HL-60 (cell line): ENCODE results near the gene MNS1.

Experiments
- DNase-seq, 2 experiments: peaks; one replicate each; pipeline ENCODE4 v3.0.0-alpha.2; 2010 to 2020; ENCODE audit warnings: low read depth in 1 of 2, low spot score in 1 of 2
- H3K27ac ChIP-seq: fragments of 250-450 bp; sonication (Bioruptor Pico); replicated peaks from 2 replicates; pipeline ENCODE4 v1.5.1; 2020; ENCODE audit warnings: mild to moderate bottlenecking, moderate library complexity
- H3K27me3 ChIP-seq: fragments of 250-450 bp; sonication (Bioruptor Pico); 2 replicates; pipeline ENCODE4 v1.5.1; 2021; ENCODE audit warnings: mild to moderate bottlenecking, moderate library complexity; ENCODE audit not compliant: insufficient read depth, poor library complexity, severe bottlenecking
- H3K4me3 ChIP-seq: replicated peaks from 2 replicates; pipeline ENCODE4 v1.5.1; 2011; ENCODE audit warnings: mild to moderate bottlenecking, control low read depth, low read length; ENCODE audit not compliant: insufficient read depth
- CTCF ChIP-seq: IDR thresholded peaks from one replicate; pipeline ENCODE4 v1.5.1; 2011; ENCODE audit warnings: low read length, control low read depth, inconsistent platforms; ENCODE audit not compliant: insufficient read depth
- GABPA ChIP-seq: IDR thresholded peaks from 2 replicates; pipeline ENCODE4 v1.6.1; 2012; ENCODE audit warnings: low read depth
- POLR2AphosphoS5 ChIP-seq: IDR thresholded peaks from 2 replicates; pipeline ENCODE4 v1.6.1; 2012; ENCODE audit warnings: low read depth
- REST ChIP-seq: IDR thresholded peaks from 2 replicates; pipeline ENCODE4 v1.6.1; 2012; ENCODE audit warnings: low read depth; ENCODE audit not compliant: insufficient replicate concordance
- SPI1 ChIP-seq: IDR thresholded peaks from 2 replicates; pipeline ENCODE4 v1.6.1; 2012; ENCODE audit warnings: low read depth, mild to moderate bottlenecking, borderline replicate concordance

The MNS1 gene

DNA sequence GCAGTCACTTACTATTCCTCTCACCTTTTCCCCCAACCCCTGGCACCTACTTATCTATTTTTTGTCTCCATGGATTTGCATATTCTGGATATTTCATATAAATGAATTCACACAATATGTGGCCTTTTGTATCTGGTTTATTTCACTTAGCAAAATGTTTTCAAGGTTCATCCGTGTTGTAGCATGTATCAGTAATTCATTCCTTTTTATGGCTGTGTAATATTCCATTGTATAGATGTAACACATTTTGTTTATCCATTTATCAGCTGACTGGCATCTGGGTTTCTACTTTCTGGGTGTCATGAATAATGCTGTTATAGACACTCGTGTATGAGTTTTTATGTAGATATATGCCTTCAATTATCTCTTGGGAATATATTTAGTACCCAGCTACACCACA is 5.8 kb downstream of the MNS1 start:
- H3K4me3 ChIP-seq = no peak overlapping the region
- no peak for DNase-seq

DNA sequence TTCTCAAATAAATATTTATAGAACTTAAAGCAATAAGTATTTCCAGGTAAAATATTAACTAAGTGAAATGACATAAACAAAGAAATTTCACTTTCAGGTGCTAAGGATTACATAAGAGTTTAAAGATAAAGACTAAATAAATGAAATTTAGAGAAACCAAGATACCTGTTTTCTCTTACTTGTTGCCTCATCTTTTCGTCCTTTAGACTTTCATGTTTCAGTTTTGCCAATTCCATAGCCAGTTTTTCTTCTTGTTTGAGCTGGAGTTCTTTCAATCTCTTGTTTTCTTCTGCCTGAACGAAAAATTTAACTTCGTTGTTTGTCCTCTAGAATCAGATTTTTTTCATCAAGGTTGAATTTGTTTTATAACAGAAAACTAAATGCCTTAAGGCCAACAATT is 8.7 kb downstream of the MNS1 start:
- Histone ChIP-seq H3K27me3 (no peaks in the 10 kb centered on the region), H3K27ac (no peak overlapping the region), H3K4me3 (no peak overlapping the region)
- no peak for TF ChIP-seq POLR2AphosphoS5
- no peak for DNase-seq

More for the DNA sequence above, 5.8 kb downstream of the MNS1 start:
- Histone ChIP-seq H3K27me3 (no peaks in the 10 kb centered on the region), H3K27ac (no peak overlapping the region)
- TF ChIP-seq POLR2AphosphoS5 = no peak
- TF ChIP-seq REST = no peak
- no peak for TF ChIP-seq CTCF
- no peak for TF ChIP-seq SPI1
- no peak for TF ChIP-seq GABPA

DNA sequence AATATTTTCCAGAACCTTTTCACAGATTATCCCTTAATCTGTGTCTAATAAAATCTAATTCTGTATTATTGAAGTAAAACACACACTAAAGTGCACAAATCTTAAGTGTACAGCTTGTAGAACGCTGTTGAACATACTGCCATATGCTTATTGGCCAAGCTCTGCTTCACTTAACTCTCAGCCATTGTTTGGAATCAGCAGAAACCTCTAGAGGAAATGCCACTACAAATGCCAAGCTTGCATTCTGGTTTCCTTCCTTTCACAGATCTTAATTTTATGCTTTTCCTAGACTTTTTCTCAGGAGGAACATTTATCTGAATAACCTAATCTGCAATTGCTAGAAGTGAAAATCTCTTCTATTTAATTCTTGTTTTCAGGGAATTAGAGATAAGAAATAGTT is 10.1 kb downstream of the MNS1 start:
- no peak for DNase-seq
- TF ChIP-seq POLR2AphosphoS5 (no peak), SPI1 (no peak), REST (no peak), CTCF (no peak), GABPA (no peak)
- H3K4me3 ChIP-seq = no peak overlapping the region
- H3K27ac ChIP-seq = no peak overlapping the region
- no peaks in the 10 kb centered on the region for H3K27me3 ChIP-seq

DNA sequence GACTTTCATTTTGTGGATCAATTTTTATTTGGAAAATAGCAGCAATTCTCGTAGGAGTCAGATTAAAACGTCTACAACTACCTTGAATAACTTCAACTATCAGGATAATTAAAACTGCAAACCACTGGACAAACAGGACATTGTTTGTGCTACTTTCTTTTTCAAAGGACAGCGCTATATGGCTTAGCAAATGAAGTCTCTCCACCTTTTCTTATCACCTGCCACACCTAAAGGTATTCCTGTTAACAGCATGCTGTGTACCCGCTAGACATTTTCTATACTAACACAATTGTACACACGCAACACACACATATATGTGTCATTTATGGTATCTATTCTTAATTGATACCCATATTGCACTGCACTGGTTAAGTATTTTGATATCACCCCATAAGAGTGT is 19.2 kb downstream of the MNS1 start:
- TF ChIP-seq CTCF (no peak), REST (no peak), POLR2AphosphoS5 (no peak), GABPA (no peak), SPI1 (no peak)
- no peaks in the 10 kb centered on the region for H3K27me3 ChIP-seq
- H3K4me3 ChIP-seq = no peak overlapping the region
- DNase-seq = no peak
- no peak overlapping the region for H3K27ac ChIP-seq
